Mammary epithelial cell (primary cell): ENCODE measurements around the gene EOLA1.
"Not testable (repeated sequence)": the region's sequence is repeated elsewhere in the genome, so short reads cannot be mapped to it uniquely, and the experiment has no call there.

Experiments used
- EZH2 ChIP-seq: IDR thresholded peaks from 2 replicates; pipeline ENCODE4 v1.6.1; 2012; ENCODE audit warnings: low read length, inconsistent platforms, borderline replicate concordance
- TF ChIP-seq, protein P1 (sequence below), 2 donors: IDR thresholded peaks in 1 of 2; conservative IDR thresholded peaks in 1 of 2; 2 replicates each; pipeline ENCODE4 v1.5.1; 2011 to 2012; ENCODE audit warnings: inconsistent platforms in 2 of 2, low read length in 2 of 2, mild to moderate bottlenecking in 2 of 2, control low read depth in 1 of 2, low read depth in 1 of 2; ENCODE audit not compliant: insufficient read depth in 1 of 2; ENCODE audit errors: extremely low read depth in 1 of 2

GRCh38 chrX:149549701-149550100 is 8.9 kb downstream of the EOLA1 start, which contains the start of gene HSFX3:
- TF ChIP-seq, protein P1, sequence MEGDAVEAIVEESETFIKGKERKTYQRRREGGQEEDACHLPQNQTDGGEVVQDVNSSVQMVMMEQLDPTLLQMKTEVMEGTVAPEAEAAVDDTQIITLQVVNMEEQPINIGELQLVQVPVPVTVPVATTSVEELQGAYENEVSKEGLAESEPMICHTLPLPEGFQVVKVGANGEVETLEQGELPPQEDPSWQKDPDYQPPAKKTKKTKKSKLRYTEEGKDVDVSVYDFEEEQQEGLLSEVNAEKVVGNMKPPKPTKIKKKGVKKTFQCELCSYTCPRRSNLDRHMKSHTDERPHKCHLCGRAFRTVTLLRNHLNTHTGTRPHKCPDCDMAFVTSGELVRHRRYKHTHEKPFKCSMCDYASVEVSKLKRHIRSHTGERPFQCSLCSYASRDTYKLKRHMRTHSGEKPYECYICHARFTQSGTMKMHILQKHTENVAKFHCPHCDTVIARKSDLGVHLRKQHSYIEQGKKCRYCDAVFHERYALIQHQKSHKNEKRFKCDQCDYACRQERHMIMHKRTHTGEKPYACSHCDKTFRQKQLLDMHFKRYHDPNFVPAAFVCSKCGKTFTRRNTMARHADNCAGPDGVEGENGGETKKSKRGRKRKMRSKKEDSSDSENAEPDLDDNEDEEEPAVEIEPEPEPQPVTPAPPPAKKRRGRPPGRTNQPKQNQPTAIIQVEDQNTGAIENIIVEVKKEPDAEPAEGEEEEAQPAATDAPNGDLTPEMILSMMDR (conservative IDR thresholded peaks at IDR 0.05 in 1 of 2, IDR thresholded peaks at IDR 0.05 in 1 of 2; ENCODE audit: extremely low read depth in 1 of 2, insufficient read depth in 1 of 2, low read depth in 1 of 2, low read length in 2 of 2) = not testable (repeated sequence)
- not testable (repeated sequence) for TF ChIP-seq EZH2
